A172 (cell line): Measurements from ENCODE around the gene EPHA10. TPM values are rescaled to one million over a fixed set of nuclear protein-coding genes. Genes with fewer than 3 reads are reported as not detected.

Experiments
- DNase-seq: peaks from one replicate; pipeline ENCODE4 v3.0.0-alpha.2; 2015; ENCODE audit warnings: low spot score
- total RNA-seq: library from RNA; depleted of rRNA; stranded (reverse); fragments of >200 nt; shearing (Covaris generic); gene quantifications from 2 replicates; pipeline ENCODE4 v1.2.3, GENCODE V29; 2014; rRNA removed

EPHA10 gene
- total RNA-seq, 1 experiment from 2014 or later, result not detected

- no peak for DNase-seq
Observed at GRCh38 chr1:37676281-37677142, 88.4 kb downstream of the EPHA10 start.

- DNase-seq, result no peak
Observed at GRCh38 chr1:37673920-37674319, 91.0 kb downstream of the EPHA10 start.

GRCh38 chr1:37672136-37672870 lies 92.6 kb downstream of the EPHA10 start:
- DNase-seq, result no peak

GRCh38 chr1:37671261-37671660 lies 93.7 kb downstream of the EPHA10 start:
- no peak for DNase-seq

GRCh38 chr1:37670133-37670532 lies 94.8 kb downstream of the EPHA10 start:
- no peak for DNase-seq

- no peak for DNase-seq
Observed at GRCh38 chr1:37667023-37667671, 97.8 kb downstream of the EPHA10 start.

- no peak for DNase-seq
Observed at GRCh38 chr1:37666241-37666867, 98.6 kb downstream of the EPHA10 start.

Other genes with a start within 250 kb of the EPHA10 start
- gene SNIP1, start 210.8 kb downstream of the EPHA10 start, total RNA-seq, result 5.1 and 5.3 TPM in 2 replicates
- not detected in 2 replicates for gene DNALI1, start 208.2 kb downstream of the EPHA10 start, total RNA-seq
- 31.7 and 39.7 TPM in 2 replicates for gene GNL2, start 169.2 kb downstream of the EPHA10 start, total RNA-seq
- 0.22 TPM in 1 of 2 replicates, not detected in the other for gene RSPO1, start 130.2 kb downstream of the EPHA10 start, total RNA-seq
- gene CDCA8, start 72.6 kb downstream of the EPHA10 start, total RNA-seq, result 16.0 and 22.5 TPM in 2 replicates
- gene MANEAL, start 28.7 kb upstream of the EPHA10 start, total RNA-seq, result 13.2 and 13.9 TPM in 2 replicates
- 22.9 and 34.6 TPM in 2 replicates for gene C1orf122, start 42.7 kb upstream of the EPHA10 start, total RNA-seq
- gene YRDC, start 43.1 kb upstream of the EPHA10 start, total RNA-seq, result 30.6 and 39.5 TPM in 2 replicates
- 0.69 and 3.2 TPM in 2 replicates for gene MTF1, start 94.5 kb upstream of the EPHA10 start, total RNA-seq
- gene INPP5B, start 181.9 kb upstream of the EPHA10 start, total RNA-seq, result 7.5 and 9.1 TPM in 2 replicates
- gene SF3A3, start 224.9 kb upstream of the EPHA10 start, total RNA-seq, result 77.4 and 117 TPM in 2 replicates
- 14.8 and 23.1 TPM in 2 replicates for gene FHL3, start 240.4 kb upstream of the EPHA10 start, total RNA-seq
- gene UTP11, start 247.6 kb upstream of the EPHA10 start, total RNA-seq, result 69.8 and 102 TPM in 2 replicates